ENCODE measurements around the gene PHF24. TPM values are rescaled to one million over a fixed set of nuclear protein-coding genes. Genes with fewer than 3 reads are reported as not detected.

PHF24 gene
- total RNA-seq, 1 donor from 2014 or later: not detected

DNA sequence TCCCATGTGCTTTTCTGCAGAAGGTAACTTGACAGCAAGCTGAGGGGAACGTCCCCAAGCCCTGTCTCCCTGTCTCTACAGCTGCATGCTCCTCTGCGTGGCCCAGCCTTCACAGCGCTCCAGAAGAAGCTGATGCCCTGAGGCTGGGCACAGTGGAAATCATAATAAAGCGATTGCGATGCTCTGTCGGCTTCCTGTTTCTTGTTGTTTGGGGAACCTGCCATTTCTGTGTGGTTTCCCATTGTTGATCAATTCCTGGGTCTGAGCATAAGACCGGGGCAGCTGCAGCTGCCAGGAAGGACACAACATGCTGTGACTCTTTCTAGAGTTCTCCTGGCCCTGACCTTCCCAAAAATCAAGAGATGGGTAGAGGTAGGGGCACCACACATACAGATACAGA, 24.3 kb downstream of the PHF24 start:
- intact Hi-C loops (cut with micrococcal nuclease): no loop called here

DNA sequence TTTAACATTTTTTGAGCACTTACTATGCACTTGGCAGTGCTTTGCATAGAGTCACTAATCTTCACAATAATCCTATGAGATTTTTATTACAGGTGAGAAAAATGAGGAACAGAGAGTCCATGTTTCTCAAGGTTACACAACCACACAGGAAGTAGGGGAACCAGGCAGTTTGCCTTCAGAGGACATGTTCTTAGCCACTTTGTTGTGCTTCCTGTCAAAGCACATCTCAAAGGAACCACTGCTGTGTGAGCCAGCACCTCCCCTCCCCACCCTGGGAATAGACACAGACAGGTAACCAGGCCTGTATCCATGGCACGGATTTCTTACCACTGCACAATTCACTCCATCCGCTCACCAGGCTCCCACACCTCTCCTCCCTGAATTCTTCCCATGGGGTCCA, 25.1 kb downstream of the PHF24 start:
- intact Hi-C loops (cut with micrococcal nuclease): no loop called here

DNA sequence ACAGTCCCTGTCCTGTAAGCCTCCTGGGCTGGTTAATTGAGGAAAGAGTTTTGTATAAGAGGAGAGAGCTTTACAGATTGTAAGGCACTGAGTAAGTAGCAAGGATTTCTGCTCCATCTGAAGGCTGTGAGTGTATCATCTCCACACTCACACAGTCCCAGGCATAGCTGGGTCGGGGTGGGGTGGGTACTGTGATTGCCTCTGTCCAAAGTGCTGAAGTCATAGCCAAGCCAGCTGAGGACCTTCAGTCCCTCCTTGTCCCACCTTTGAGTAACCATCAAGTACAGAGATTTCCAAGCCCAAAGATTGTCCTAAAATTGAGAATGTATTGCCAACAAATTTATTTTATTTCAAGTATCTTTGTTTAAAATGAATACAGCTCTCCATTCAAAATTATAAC, 26.0 kb downstream of the PHF24 start:
- intact Hi-C loops (cut with micrococcal nuclease): loop anchor here (2.0 kb wide), 1 partner anchor 223 kb away; no protein-coding TSS in a partner anchor

DNA sequence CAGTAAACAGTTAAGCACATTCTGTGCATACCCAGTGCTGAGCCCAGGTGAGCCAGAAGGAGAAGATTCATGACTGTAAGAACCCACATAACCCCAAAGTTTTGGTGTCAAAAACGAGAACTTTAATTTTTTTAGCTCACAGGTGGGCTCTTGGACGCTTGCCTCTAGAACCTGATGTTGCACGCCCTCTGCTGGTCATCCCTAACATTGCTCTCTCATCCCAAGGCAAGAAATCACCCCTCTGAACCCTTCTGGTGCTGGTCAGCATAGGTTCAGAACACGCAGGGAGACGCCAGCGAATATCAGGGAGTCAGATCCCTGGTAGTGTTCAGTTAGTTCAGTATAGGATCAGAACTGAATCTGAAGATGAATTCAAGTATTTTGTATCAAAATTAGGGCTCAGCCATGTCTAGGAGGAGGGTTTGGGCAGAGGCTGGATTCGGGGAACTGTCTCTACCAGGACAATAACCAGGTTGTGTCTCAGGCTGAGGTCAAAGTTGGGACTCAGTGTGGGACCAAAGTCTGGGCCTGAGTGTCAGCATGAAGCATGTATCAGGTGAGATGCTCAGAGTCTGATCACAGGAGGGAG, 27.3 kb downstream of the PHF24 start:
- intact Hi-C loops (cut with micrococcal nuclease): loop anchor here (1.0 to 5.0 kb wide), 5 partner anchors 52 to 747 kb away; partner anchors contain the start of genes CREB3, DNAI1, FAM219A and TLN1

DNA sequence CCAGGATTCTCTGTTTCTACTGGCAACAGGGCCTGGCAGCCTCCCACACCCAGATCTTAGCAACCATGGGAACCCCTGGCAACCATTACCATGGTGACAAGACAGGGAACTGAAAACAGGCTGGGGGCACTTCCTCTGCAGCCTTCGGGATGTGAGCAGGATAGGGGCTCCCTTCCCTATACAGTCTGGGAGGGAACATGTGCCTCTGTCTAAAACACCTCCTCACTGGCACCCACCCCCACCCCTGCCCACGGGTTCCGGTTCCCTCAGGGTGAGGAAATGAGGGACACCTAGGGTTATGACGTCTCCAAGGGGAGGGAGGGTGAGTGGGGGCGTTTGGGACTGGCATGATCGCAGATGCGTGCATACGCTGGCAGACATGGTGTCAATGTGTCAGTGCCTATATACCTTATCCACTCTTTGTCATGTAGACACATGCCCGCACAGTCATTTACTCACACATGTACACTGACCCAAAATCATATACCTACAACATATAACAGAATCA, 28.5 kb downstream of the PHF24 start:
- intact Hi-C loops (cut with micrococcal nuclease): loop anchor here (5.0 kb wide), 3 partner anchors 51 to 746 kb away; partner anchors contain the start of genes CREB3, DNAI1, FAM219A and TLN1

DNA sequence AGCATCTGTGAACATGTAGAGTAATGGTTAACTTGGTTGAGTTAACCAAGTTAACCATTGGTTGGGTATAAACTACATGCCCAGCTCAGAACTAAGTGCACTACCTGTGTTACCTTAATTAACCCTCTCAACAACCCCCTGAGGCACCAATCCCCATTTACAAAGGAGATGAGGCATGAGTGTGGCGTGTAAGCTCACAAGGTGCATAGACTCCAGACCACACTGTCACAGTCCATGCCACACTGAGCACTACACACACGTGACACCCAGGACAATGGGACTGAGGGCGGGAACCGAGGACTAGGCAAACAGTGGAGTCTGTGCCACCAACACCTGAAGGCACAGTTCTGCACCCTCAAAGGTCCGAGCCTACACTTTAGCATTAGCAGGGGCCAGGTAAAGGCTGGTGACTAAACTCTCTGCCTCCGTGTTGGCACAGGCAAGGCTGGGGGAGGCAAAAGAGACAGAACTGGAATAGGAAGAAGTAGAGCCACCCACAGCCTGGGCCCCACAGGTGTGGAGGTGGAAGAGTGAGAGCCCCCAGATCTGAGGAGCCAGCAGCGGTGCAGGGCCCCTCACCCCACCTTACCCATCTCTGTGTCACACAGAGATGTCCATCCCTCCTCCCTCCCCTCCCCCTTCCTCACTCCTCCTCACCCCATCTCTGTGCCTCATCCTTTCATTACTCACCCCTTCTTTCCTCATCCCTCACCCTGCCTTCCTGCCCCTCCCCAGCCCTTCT, 29.2 kb downstream of the PHF24 start:
- intact Hi-C loops (cut with micrococcal nuclease): loop anchor here (5.0 kb wide), 3 partner anchors 50 to 745 kb away; partner anchors contain the start of genes CREB3, DNAI1, FAM219A and TLN1

DNA sequence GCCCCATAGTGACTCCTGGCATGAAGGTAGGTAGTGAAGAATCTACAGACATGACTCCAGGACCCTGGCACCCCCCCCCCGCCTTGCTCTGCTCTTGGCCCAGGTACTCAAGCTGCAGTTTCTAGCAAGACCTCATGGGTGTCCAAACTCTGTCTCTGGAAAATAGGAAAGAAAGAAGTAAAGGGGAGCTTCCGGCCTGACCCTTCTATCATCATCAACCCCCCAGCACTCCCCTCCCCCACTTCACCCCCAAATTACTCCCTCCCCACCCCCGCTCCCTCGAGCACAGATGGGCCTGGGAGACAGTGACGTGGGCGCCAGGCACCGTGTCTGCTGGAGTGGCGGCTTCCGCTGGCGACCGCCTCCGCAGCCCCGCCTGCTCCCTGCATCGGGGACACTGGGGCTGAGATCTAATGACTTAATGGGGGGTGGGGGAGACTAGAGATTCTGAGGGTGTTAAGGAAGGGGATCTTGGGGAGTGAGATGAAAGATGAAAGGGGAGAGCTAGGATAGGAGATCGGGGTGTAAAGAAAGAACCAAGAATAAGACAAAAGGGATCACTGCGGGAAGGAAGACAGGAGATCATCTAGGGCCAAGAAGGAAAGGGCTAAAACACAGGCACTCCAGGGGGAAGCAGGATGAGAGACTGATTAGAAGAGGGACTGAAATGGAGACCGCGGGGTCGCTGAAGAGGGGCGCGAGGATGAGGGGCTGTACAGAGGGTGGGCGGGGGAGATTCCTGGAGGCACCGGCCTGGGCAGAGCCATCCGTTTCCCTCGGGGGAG, 30.3 kb downstream of the PHF24 start:
- intact Hi-C loops (cut with micrococcal nuclease): loop anchor here (1.0 to 5.0 kb wide), 7 partner anchors 49 to 744 kb away; partner anchors contain the start of genes CREB3, DNAI1, FAM219A and PIGO

DNA sequence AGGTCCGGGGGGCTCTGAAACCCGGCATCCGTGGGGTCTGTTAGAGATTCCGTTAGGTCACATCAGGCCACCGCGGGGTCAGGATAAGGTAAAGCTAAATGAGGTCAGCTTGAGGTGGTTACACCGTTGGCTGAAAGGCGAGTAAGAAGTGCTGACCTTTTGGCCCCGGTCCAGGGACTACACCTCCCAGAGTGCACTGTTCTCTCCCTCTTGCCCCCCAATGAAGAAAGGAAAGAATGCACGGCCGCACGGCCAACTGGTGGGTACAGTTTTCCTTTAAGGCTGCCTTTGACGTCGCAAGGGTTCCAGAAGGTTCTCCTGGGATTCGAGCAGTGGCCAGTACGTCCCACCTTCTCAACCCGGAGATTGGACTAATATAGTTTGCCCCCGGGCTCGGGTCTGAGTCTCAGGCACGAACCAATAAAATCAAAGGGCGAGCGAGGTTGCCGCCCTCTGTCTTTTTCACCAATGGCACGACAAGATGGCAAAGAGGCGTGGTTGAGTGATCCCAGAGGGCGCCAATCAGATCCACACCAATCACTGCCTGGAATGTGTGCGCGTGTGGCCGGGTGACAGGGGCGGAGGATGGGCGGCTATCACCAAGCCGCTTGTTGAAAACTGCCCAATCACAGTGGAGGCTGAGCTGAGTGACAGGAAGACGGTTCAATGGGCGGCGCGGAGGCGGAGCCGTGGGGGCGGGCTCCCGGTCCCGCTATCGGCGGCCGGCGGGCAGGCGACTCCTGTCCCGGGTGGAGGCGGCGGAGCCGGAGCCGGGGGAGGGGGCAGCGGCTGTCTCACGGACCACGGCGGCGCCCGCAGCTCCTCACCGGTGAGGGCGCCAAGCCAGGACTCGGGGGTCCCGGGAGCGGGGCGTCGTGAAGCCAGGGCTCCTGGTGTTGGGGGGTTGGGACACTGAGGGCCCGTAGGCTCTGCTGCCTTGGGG, 31.2 kb downstream of the PHF24 start, which contains the start of gene DNAJB5:
TSS of gene DNAJB5 (plus strand) at position 743 of the 943 bp plus-strand sequence. CDS start 886 bp downstream, outside the sequence.
- intact Hi-C loops (cut with micrococcal nuclease): loop anchor here (1.0 to 5.0 kb wide), 7 partner anchors 48 to 743 kb away; partner anchors contain the start of genes CREB3, DNAI1, FAM219A and PIGO

DNA sequence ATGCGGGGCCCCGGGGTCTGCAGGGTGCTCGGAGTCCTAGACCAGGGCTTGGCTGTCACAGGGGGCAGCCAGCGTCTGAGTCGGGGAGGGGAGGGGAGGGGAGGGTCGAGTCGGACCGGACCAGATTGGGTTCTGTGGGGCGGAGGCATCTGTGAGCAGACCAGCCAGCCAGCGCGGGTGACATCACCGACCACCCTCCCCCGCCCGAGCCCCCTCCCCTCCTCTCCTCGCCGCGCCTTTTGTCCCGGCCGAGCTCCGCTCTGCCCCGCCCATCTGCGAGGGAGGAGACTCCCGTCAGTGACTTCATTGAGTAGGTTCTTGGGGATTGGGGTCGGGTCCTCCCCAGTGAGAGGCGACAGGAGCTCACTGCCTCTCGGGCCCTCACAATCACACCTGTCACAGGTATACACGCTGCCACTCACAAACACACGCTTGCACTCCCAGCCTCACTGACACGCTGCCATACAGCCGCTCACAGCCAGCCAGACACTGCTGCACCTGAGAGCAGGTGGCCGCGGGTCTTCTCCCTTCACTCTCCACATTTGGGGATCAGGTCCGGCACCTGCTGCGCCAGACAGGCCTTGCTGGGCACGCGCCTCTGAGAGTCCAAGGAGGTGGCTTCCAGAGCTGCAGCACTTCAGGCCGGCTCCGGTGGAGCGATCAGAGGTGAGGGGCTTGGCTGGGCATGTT, 32.0 kb downstream of the PHF24 start:
- intact Hi-C loops (cut with micrococcal nuclease): loop anchor here (1.0 to 5.0 kb wide), 7 partner anchors 47 to 742 kb away; partner anchors contain the start of genes CREB3, DNAI1, FAM219A and PIGO

DNA sequence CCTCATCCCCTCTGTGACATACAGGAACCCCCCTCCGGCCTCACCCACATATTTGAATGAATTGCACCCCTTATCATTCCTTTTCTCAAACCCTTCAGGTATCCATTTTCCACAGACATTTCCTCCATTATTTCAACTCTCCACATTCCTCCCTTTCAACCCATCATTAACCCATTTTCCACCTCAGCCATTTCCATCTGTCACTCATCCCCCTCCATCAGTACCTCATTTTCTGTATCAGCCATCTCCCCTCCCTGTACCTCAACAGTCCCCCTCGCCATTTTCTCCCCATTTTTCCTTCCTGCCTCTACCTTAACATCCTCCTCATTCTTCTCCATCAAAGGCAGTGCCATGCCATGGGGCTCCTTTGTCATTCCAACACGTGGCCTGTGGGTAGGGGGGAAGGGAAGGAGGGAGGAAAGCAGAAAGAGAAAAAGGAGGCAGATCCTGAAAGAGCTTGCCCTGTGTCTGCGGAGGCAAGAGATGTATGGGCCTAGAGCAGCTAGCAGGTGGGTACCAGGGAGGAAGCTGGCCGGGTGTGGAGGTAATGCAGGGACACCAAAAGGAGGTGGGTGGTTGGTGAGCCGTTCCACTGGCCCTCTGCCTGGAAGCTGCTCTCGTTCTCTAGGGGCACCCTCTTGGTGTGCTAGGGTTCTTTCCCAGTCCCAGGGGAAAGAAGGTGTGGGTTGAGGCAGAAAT, 33.0 kb downstream of the PHF24 start:
- intact Hi-C loops (cut with micrococcal nuclease): no loop called here

DNA sequence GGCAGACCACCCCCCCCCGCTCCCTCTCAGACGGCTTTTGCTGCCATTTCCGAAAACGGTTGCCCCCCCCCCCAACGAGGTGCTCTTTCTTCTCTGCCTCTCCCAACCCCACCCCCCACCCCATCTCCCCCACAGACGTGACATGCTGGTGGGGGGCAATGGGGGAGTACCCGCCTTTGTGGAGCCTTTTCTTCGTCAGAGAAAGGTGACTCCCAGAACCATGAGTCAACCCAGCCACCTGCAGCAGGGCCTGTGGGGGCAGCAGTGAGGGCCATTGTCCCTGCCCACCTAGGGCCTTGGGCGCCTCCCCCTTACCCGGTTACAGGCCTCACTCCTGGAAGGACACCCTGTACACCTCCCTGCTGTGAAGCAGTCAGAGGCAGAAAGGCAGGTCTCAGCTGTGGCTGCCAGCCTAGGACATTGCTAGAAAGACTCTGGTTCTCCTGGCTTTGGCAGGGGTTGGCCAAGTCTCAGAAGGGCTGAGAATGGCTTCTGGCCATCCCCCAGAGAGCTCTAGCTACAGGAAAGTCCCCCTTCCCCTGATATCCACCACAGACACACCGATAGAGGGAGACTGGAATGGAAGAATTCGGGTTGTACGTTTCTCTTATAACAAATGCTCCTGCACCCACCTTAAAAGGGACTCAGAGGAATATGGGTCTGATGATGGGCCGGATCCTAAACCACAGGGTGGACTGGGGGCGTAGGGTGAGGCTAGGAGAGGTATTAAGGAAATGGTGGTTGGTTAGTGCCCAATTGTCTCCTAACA, 33.7 kb downstream of the PHF24 start:
- intact Hi-C loops (cut with micrococcal nuclease): no loop called here

DNA sequence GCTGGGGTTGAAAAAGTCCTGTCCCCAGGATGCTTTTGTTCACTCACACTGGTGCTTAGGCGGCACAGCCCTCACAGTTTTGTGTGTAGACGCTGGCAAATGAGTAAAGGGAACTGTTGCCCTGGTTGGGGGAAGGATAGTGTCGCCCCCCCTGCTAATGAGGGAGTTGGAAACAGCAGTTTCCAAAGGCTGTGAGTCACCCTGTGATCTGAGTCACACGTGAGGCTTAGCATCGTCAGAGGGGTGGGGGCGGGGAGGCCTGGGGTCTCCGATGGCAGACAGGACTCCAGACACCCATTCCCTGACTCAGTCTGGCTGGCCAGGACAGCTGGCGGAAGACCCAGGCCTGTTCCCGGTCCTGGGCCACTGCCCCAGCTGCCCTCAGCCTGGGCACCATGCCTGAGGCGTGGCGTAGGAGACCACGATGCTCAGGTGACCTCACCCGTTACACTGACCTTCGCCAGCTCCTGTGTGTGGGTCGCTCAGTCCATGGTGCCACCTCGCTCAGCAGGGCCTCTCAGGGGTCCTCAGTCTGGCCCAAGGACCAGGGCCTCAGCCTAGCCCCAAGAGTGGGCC, 34.4 kb downstream of the PHF24 start:
- intact Hi-C loops (cut with micrococcal nuclease): no loop called here

DNA sequence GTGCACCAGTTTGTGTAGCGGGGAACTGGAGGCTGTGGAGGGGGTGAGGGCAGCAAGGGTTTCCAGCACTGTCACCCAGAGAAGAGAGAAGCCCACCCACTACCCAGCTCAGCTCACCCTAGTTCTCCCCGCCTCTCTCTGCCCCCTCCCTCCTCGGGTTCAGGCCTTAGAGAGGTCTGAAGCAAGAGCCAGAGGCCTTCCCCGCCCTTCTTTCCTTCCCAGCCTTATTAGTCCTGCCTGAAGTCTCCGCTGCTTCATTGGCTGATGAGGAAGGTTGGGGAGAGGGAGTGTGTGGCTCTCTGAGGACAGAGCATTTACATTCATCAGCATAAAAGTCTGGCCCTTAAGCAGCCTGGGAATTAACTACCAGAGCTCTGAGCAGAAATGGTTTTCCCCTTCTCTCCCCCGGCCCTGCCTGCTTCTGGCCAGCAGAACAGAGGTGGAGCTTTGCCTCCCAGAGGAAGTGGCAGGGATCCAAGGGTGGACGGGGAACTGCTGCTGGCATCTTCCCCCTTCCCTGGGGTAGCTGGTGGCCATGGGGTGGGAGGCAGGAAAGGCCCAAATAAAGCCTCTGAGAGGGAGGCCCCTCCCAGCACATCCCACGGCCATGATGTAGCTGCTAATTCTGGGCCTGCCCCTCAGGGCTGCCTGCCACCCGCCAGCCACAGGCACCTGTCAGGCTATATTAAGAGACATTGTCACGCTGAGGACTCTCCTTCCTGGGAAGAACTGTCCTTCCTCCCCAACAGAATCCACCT, 35.6 kb downstream of the PHF24 start:
- intact Hi-C loops (cut with micrococcal nuclease): no loop called here

DNA sequence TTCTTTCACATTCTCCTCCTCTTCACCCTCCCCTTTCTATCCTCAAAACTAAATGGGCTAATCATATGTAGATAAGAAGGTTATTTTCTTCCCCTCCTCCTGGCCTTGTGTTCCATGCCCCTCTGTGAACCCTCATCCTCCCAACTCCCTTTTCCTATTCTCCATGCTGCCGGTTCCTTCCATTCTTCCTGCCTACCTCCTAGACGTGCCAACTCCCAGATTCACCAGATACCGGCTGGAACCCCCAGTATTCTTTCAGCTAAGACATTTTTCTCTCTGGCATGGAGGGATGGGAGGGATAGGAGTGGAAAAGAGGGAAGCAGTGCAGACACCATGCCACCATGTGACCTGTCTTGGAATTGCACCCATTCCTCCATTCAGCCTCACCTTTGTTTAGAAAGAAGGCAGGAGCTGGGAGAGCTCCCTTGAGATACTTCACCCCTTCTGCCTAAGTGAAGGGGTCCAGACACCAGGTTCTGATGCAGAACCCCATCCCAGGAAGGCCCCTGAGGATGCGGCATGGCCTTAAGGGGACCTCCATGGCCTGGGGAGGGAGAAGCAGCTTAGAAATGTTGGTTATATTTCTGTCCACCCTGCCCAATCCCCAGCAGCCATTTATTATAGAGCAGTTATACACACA, 36.3 kb downstream of the PHF24 start:
- intact Hi-C loops (cut with micrococcal nuclease): no loop called here

DNA sequence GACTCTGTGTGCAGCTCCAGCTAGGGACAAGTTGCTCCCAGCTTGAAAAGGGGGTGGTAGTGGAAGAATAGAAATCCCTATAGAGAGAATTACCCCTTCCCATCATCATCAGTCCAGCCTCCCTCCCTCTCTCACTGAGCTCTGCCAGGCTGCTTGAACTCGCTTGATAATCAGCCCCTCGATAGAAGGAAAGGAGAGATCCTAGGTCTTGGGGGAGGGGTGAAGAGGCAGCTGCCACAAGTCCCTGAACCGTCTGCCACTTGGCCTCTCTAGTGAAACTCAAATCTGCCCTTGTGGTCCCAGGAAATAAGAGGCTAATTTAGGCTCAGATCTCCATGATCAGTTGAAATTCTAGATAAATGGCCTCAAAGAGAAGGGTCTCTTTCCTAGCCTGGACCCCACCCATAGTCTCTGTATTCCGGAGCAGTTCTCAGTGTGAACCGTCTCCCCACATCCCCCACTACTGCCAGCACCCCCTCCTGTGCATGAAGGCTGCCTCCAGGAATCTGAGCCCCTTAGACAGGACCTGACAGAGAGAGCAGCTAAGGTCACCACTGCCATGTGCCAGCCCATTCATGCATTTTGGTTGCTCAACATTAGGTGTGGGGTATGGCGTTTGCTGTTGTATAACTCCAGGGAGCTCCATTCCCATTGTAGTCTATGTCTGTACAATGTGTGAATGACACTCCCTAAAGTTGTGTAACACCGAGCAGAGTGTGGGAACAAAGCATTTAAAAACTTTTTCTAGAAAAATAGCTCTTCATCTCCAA, 37.0 kb downstream of the PHF24 start:
- intact Hi-C loops (cut with micrococcal nuclease): no loop called here

DNA sequence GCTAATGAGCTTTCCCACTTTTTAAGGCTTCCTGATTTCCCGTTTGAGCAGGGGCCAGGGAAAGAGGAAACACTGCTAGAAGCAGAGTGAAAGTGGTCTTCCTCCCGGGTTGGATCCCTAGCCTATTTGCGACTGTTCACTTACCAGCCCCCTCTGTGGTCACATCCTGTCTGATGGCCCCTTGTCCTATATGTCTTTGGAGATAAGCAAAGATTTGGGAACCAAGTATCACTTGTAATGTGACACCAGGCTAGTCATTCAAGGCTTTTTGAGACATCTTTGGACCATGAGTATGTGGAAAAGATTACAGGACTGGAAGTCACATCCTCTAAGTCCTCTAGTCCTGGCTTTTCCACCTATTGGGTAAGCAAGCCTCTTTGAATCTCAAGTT, 37.6 kb downstream of the PHF24 start:
- intact Hi-C loops (cut with micrococcal nuclease): no loop called here

Measured in T-helper 2 cell treated with Interferon-gamma antibody and Interleukin-4, amounts not matched to agents 100 ng/mL and 5 ng/mL, for 36 hours (primary cell).